HK-2 (cell line): ENCODE data around the gene TBCK.

ENCODE experiments used
- DNase-seq: peaks from one replicate; pipeline ENCODE4 v3.0.0-alpha.2; 2018; ENCODE audit not compliant: unreplicated experiment

Gene TBCK

GRCh38 chr4:106287353-106287969 is 28.5 kb downstream of the TBCK start:
- peak; percentile 51 for DNase-seq

GRCh38 chr4:106286611-106287010 is 29.4 kb downstream of the TBCK start:
- DNase-seq = no peak

DNA sequence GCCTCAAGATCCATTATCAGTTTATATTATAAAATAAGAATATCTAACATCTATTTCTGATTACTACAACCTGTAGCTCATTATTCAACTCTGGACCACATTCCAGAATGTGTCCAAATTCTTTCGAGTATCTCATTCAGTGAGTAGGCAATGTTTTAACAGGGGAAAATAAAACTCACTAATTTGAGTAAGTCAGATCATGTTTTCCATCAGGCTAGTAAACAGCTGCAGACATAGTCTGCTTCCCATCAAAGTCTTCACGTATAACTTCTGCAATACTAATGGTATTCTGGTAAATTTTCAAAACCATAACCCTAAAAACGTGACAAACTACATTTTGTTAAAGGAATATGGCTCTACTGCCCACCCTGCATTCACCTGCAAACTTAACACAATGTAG is 31.8 kb downstream of the TBCK start:
- no peak for DNase-seq

DNA sequence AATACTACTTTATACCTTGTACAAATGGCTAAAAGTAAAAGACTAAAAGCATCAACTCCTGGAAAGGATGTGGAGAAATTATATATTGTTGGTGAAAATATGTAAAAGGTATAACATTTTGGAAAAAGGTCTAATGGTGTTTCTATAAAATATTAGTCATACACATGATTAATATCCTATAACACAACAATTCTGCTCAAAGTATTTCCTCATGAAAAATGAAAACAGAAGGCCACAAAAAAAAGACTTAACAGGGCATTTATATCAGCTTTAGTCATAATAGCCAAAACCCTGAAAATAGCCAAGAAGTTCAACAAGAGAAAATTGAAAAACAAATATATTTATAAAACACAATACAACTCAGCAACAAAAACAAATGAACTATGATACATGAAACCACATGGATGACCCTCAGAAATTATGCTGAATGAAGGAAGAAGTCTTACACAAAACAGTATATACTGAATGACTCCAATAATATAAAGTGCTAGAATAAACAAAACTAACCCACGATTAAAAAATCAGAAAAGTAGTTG is 38.8 kb downstream of the TBCK start:
- DNase-seq = no peak

DNA sequence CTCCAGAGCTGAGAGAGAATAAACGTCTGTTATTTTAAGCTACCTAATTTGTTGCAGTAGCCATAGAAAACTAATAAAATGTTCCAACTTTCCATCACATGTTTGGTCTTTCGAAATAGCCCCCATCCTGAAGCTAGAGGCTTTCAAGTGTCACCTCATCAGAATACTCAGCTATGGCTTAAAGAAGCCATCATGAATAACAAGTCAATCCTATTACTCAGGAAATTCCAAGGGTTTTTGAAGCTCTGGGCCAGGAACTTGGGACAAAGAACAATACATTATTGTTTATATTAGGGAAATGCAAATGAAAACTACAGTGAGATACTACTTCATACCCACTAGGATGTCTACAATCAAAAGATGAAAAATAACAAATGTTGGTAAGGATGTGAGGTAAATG is 42.2 kb downstream of the TBCK start:
- no peak for DNase-seq

GRCh38 chr4:106270736-106271135 is 45.3 kb downstream of the TBCK start:
- DNase-seq = no peak

GRCh38 chr4:106269711-106270110 is 46.3 kb downstream of the TBCK start:
- DNase-seq = no peak

- DNase-seq = no peak
These were observed 47.2 kb downstream of the TBCK start for GRCh38 chr4:106268786-106269185.

- DNase-seq = no peak
These were observed 49.8 kb downstream of the TBCK start for GRCh38 chr4:106266201-106266600.

DNA sequence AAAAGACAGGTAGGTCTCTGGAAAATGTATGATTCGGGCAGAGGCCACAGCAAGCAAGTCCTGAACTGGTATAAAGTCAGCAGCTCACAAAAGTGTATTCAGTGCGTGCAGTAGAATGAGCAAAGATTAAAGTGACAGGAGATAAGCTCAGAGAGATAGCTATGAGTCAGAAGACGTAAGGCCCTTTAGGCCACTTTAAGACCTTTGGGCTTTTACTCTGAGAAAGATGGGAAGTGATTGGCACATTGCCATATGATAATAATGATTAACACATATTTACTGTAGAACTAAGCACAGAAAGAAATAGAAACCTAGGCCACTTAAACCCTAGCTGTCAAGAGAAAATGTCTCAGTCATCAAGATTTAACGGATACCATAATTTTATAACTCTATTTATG is 51.7 kb downstream of the TBCK start:
- DNase-seq = peak; percentile 13

DNA sequence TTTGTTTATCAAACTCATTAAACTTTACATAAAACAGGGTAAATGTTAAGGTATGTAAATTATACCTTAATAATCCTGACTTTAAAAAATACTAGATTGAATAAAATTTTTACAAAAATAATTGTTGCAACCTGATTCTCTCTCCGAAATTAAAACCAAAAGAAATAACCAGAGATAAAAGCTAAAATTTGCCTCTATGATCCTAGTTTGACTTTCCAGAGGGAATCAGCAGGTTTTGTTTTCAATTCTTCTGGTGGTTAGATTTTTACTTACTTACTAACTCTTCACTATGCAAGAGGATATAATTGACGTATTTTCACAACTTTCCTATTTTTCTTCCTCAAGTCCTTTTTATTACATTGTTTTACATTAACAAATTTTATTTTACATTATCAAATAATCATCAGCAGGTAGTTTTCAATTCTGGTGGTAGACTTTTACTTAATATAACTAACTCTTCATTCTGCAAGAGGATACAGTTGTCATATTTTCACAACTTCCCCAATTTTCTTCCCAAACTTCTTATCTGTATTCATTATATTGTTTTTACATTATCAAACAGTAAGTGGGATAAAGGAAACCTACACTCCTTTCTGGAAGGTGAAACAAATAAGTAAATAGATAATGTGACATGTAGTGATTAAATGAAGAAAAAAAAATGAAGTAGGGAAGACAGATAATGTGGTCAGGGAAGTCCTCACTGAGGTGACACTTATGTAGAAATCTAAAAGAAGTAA is 52.2 kb downstream of the TBCK start:
- DNase-seq = no peak

DNA sequence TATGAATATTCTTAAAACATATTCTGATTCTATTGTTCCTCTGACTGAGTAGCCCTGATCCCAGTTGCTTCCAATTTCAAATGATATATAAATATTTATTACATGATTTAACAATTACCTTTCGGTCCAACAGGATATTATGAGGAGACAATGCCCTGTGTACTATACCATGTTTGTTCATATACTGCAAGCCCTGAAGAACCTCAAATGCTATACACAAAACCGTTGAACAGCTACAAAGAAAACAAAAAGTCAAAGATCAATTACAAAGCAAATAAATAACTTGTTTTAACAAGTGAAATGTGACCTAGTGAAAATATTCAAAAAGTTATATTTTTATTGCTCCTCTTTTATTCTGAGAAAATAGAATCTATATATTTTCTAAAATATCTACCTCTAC is 54.0 kb downstream of the TBCK start:
- DNase-seq = no peak

- no peak for DNase-seq
These were observed 57.6 kb downstream of the TBCK start for GRCh38 chr4:106258145-106259045.

GRCh38 chr4:106256190-106256589 is 59.8 kb downstream of the TBCK start:
- DNase-seq = no peak

DNA sequence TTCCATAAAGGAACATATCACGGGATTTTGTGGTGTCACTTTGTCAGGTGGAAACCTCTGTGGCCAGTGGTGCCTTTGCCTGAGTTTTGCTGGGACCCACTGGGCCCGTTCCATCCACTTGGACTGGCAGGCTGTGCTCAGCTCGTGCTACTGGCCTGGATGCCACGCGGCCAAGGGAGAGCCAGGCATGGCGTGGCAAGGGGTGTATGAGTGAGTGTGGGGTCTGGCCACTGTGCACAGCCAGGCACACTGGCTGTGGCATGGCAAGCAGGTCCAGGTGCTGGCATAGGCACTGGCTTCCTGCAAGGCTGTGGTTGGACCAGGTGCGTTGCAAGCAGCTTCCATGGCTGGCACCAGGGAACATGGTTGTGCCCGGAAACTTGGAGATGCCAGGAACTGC is 60.8 kb downstream of the TBCK start:
- no peak for DNase-seq

GRCh38 chr4:106253364-106254129 is 62.5 kb downstream of the TBCK start:
- DNase-seq = no peak

DNA sequence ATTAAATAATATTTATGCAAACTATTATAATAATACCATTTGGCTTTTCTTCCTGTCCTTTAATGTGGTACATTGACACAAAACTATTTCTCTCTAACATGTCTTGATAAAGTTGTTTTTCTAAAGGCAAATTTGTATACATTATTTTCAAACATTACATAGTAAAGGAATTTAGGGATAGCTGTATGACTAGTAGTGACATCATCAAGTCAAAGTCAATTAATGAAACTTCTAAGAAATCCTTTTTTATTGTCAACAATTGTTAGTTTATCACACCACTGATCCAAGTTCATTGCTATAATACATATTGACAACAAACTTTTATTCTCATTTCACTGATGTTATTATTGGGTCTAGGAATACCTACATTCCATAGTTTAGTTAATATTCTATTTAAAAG is 68.4 kb downstream of the TBCK start:
- DNase-seq = no peak

- DNase-seq = no peak
These were observed 69.6 kb downstream of the TBCK start for GRCh38 chr4:106246441-106246840.

GRCh38 chr4:106245176-106245575 is 70.8 kb downstream of the TBCK start:
- no peak for DNase-seq

DNA sequence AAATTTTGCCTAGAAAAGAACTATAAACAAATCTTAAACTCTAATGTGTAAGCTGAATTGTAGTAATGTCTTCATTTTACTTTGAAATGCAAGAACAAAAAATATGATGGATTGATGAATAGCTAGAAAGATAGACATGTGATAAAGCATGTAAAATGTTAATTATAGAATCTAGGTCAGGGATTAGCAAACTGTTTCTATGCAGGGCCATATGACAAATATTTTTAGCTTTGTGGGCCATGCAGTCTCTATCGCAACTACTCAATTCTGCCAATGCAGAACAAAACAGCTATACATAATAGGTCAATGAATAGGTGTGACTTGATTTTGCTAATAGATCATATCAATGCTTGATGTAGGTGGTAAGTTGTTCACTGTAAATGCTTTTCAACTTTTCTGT is 75.3 kb downstream of the TBCK start:
- no peak for DNase-seq

DNA sequence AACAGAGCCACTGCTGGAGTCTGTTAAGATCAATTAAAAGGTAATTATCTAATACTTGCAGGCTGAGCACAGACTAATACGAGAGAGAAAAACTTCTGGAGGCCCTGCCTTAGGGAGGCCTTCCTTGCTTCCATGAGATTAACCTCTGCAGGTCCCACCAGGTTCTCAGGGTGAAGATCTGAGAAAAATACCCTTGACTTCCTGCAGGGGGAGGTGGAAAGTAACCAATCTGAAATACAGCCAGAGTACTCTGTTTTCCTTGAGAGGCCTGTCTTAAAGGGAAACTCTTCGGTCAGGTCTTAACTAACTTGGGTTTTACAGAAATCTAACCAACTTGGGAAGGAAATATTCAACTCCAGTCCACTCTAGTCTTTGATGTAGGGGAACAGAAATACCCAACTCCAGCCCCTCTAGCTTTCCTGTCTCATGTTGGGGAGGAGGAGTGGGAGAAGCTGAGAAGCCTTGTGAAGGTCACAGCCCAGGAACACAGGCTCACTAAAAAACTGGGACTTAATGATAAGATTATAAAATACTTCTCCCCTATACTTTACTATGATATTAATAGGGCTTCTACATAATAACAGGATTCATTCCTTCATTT is 77.1 kb downstream of the TBCK start:
- DNase-seq = peak; percentile 12
